Hair follicular keratinocyte (primary cell): ENCODE measurements around the gene ADAP2. TPM values are rescaled to one million over a fixed set of nuclear protein-coding genes. Genes with fewer than 3 reads are reported as not detected.

Source experiments
- total RNA-seq: library from RNA; depleted of rRNA; stranded (reverse); fragments of >200 nt; gene quantifications from 2 replicates; pipeline ENCODE4 v1.2.3, GENCODE V29; 2015

Gene ADAP2
- 0.62 and 0.91 TPM in 2 replicates for total RNA-seq

GRCh38 chr17:30921544-30922196 is at the start of gene ADAP2:
Gene ADAP2 (plus strand): TSS chr17:30921945. CDS start chr17:30922015, 70 bp downstream.

GRCh38 chr17:30906101-30906911 is 15.4 kb upstream of the ADAP2 start, which contains the start of gene TEFM:
Gene TEFM (minus strand): TSS chr17:30906238. CDS start chr17:30906198, 40 bp downstream.

GRCh38 chr17:30970831-30971567 is 49.3 kb downstream of the ADAP2 start, which contains the start of gene RNF135:
Gene RNF135 (plus strand): TSS chr17:30971039. CDS start chr17:30971074, 35 bp downstream.

Other genes starting within 250 kb of the ADAP2 start
- gene CRLF3, start 97.3 kb upstream of the ADAP2 start, total RNA-seq = 13.7 and 16.5 TPM in 2 replicates
- 2.2 and 4.3 TPM in 2 replicates for gene ATAD5, start 90.0 kb upstream of the ADAP2 start, total RNA-seq
- 7.3 and 11.8 TPM in 2 replicates for gene TEFM, start 15.7 kb upstream of the ADAP2 start, total RNA-seq
- 14.1 and 18.5 TPM in 2 replicates for gene RNF135, start 49.1 kb downstream of the ADAP2 start, total RNA-seq
- 22.3 and 40.5 TPM in 2 replicates for gene NF1, start 173.0 kb downstream of the ADAP2 start, total RNA-seq